Measurements from ENCODE around the gene MAJIN.

Gene MAJIN

DNA sequence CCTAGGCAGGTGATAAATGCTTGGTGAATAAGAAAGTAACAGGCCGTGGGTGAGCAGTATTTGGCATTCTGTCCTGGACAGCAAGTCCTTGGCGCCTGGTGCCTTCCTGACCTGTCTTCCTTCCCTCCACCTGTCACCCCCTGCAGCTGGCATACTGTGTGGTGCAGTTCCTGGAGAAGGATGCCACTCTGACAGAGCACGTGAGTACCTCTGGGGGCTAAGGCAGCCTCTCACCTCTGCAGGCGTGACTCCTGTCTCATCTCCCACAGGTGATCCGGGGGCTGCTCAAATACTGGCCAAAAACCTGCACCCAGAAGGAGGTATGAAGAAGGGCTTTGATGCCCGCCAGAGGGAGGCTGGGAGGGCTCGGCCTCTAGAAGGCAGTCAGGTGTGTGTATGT lies 40.6 kb downstream of the MAJIN start:
- no peak for FAIRE-seq

DNA sequence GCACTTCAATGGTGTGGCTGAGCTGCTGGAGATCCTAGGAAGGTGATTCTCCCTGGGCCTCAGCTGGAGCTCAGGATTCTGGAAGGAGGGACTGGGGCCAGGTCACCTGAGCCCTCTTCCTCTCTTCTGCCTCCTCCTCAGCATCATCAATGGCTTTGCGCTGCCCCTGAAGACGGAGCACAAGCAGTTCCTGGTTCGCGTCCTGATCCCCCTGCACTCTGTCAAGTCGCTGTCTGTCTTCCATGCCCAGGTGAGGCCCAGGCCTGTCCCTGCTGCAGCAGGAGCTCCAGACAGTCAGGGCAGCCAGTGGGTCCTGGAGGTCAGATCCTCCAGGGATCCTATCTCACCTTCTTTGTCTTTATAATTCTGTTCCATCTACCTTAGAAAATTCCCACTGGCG lies 41.6 kb downstream of the MAJIN start:
- FAIRE-seq = no peak

DNA sequence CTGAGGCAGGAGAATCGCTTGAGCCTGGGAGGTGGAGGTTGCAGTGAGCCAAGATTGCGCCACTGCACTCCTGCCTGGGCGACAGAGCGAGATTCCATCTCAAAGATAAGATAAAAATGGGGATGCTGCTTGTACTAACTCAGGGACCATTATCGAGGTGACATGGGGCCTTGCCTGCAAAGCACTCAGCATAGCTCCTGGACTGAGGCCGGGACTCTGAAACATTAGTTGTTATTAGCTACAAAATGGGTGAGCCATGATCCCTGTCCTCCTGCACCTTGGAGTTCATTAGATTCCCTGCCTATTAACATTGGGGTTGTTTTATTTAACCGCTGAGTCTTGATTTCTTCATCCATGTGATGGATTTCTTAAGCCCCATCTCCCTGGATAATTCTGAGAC lies 42.3 kb downstream of the MAJIN start:
- no peak for FAIRE-seq

DNA sequence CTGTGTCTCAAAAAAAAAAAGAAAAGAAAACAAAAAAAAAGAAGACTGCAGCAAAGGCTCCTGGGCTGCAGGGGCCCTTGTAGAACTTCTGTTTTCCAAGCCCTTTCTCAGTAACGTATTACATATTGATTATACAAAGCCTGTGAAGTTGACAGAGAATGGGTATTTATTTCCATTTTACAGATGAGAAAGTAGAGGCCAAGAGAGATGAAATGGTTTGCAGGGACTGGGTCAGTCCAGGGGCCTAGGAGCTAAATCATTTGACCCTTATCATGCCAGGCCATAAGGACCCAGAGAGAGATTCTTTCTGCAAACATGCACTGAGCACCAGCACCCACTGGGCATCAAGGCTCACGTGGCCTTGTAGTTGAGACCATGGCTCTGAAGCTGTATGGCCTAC lies 43.0 kb downstream of the MAJIN start:
- no peak for FAIRE-seq

DNA sequence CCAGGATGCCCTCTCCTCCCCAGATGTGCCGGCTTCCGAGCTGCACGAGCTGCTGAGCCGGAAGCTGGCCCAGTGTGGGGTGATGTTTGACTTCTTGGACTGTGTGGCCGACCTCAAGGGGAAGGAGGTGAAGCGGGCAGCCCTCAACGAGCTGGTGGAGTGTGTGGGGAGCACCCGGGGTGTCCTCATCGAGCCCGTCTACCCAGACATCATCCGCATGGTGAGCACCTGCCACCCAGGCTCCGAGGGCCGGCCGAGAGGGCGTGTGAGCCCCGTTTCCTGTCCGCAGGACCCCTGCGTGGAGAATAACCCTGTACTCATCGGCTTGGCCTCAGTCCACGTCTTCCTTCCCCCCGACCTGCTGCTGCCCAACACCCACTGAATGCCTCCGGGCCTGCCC lies 45.2 kb downstream of the MAJIN start:
- FAIRE-seq = no peak

DNA sequence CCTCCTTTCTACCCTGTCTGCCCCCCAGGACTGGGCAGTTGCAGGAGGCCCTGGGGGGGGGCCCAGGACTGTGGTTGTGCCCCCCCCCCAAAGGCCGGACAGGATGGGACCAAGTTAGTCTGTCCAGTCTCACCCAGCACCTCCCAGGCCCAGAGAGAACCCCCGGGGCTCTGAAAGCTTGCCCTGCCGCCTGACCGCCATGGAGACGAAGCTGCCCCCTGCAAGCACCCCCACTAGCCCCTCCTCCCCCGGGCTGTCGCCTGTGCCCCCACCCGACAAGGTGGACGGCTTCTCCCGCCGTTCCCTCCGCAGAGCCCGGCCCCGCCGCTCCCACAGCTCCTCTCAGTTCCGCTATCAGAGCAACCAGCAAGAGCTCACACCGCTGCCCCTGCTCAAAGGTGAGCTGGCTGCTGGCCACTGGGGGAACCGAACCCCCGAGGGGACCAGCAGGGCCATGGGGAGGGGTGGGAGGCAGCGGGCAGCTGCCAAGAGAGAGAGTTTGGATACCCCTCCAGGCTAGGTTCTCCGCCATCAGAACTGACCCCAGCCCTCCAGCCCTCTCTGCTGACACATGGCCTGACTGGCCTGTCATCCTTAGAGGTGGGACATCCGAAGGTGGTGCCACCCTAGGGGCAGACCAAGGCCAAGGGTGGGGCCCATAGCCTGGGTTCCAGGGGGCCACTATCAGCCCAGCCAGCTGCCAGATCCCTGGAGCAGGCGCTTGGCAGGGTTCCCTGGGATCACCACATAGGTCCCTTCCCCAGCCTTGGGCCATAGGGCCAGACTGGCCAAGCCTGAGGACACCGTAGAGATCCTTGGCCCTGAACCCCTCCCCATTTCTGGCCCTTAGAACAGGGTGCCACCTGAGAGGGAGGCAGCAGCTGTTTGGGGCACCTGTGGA lies 46.1 kb downstream of the MAJIN start:
- no peak for FAIRE-seq

DNA sequence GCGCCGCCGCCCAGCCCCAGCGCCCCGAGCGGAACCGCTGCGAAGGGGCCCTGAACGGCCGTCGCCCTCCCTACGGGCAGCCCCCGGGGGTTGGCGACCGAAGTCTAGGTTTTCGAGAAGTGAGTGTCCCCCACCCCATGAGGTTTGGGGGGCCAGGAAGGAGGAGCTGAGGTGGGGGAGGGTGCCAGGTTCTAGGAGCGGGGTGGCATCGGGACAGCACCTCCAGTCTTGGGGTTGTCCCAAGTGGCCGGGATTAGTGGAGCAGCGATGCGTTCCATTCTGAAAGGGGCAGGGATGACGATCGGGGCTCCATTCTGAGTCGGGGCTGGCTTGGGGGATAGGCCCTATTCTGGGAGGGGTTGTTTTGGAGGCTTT lies 47.0 kb downstream of the MAJIN start:
- FAIRE-seq = no peak

DNA sequence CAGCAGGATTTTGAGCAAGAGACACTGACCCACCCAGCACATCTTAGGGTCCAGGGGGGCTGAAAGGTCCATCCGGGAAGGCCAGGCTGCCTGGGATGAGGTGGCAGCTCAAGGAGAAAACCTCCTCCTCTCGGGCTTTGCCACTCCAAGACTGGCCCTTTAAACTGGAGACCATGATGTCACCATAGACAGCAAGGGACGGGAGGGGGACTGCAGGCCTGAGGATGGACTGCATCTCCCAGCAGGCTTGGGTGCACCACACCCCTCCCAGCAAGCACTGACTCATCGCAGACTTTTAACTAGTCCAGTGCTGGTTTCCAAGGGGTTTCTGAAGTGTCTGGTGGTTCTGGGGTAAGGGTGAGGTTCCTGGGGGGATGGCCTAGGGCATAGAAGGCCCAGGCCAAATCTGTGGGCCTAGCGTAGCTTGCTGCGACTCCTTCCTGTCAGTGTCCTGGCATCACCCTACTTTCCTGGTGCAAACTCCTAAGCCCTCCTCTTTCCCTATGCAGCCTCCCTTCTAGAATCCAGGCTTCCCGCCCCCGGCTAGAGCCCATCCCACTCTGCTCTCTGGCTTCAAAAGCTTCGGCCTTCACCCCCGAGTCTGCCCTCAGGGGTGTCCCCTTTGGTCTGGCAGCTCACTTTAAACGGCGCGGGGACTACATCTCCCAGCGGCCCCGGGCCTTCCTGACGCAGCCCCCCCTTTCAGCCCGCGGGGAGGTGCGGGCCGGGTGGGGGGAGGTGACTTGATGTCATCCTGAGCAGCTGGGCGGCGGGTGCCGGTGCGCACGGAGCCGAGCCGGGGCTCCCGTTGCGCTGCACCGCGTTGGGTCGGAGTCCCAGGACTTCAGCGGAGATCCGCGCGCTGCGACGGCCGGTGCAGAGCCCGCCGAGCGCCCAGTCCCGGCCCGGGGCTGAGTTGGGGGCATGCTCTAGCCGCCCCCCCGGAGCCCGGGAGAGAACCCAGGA lies 47.7 kb downstream of the MAJIN start, which contains the start of gene PPP2R5B:
Gene PPP2R5B, plus strand, starts transcription at position 746 of the 966 bp plus-strand sequence. CDS start 1,046 bp downstream, outside the sequence.
- peak; percentile 85 for FAIRE-seq

DNA sequence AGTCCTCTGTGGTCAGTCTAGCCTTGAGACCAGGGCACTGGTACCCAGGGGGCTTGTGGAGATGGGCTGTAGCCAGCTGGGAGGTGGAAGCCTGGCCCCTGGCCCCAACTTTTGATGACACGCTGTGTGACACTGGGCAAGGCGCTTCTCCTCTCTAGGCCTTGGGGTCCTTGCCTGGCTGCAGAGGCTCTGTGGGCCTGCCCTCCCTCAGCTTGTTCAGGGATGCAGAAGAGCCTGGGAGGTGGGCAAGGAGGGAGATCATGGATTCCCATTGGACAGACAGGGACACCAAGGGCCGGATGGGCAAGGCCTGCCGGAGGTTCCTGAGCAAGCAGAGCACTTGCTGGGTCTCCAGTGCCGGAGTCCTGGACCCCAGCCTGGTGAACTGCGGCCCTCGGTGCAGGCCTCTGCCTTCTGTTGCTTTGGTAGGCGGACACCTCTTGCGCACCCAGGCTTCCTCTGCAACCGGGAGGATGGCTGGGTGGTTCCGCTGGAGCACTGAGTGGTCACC lies 48.7 kb downstream of the MAJIN start:
- FAIRE-seq = no peak

DNA sequence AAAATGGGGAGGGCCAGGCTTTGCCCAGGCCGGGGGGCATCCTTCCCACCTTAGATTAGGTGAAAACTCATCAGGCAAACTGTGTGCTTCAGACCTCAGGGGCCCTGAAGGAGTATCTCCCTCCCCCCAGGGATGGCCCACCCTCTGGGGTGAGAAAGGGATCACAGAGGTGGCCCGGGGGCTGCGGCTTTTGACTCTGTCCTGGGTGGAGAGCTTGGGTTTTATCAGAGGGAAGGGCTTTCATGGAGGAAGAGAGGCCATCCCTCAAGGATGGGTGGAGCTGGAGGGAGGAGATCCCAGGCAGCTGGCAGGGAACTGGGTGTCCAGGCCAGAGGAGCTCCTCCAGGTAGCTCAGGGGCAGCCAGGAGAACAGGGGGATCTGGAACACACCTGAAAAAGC lies 50.5 kb downstream of the MAJIN start:
- FAIRE-seq = no peak

DNA sequence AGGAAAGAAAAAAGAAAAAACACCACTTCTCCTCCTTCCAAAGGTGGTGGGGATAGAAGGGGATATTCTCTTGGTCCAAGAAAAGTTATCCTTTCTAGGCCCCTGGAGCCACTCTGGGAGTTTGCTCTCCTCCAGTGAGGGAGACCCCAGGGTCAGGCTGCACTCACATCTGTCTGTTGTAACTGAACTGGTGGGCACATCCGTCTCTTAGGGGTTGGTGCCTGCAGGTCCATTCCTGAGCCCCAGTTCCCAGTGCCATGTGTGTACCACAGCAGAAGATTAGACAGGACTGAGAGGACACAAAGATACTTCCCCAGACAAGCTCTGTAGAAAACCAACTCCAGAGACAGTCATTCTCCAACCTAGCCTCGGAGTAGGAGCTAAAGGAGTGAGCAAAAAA lies 51.8 kb downstream of the MAJIN start:
- FAIRE-seq = no peak

DNA sequence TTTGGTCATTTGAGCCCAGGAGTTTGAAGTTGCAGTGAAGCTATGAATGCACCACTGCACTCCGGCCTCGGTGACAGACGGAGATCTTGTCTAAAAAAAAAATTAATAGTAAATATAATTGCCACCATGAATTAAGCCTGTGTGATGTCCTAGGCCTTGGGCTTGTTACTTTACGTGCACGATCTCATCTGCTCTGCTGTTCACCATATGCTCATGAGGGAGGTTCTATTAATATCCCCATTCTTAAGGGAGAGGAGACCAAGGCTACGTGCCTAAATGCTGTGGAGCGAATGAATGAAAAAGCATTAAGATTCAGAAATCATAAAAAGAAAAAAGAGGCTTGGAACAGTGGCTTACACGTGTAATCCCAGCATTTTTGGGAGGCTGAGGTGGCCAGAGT lies 52.3 kb downstream of the MAJIN start:
- no peak for FAIRE-seq

DNA sequence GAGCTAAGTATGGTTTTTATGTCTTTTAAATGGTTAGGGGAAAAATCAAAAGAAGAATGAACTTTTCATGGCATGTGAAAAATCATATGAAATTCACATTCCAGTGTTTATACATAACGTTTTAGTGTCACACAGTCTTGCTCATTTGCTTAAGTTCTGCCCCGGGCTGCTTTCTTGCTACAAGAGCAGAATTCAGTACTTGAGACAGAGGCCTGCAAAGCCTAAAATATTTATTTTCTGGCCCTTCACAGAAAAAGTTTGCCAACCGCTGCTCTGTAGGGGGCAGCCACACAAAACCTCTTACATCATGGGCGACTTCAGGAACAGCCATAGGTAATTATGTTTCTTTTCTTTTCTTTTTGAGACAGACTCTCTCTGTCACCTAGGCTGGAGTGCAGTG lies 53.9 kb downstream of the MAJIN start:
- FAIRE-seq = no peak

DNA sequence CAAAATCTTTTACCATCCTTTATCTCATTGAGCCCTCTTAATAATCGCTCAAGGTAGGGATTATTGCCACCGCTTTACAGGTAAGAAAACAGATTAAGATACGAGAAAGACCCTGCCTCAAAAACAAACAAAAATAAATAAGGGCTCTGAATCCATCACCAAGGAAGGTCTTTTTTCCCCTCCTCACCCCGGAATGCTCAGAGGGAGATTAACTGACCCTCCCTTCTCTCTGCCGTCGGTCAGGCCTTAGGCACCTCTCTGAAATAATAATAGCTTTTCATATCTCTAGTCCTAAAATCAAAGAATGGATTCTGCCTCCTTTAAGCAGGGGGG lies 54.3 kb downstream of the MAJIN start:
- FAIRE-seq = no peak

DNA sequence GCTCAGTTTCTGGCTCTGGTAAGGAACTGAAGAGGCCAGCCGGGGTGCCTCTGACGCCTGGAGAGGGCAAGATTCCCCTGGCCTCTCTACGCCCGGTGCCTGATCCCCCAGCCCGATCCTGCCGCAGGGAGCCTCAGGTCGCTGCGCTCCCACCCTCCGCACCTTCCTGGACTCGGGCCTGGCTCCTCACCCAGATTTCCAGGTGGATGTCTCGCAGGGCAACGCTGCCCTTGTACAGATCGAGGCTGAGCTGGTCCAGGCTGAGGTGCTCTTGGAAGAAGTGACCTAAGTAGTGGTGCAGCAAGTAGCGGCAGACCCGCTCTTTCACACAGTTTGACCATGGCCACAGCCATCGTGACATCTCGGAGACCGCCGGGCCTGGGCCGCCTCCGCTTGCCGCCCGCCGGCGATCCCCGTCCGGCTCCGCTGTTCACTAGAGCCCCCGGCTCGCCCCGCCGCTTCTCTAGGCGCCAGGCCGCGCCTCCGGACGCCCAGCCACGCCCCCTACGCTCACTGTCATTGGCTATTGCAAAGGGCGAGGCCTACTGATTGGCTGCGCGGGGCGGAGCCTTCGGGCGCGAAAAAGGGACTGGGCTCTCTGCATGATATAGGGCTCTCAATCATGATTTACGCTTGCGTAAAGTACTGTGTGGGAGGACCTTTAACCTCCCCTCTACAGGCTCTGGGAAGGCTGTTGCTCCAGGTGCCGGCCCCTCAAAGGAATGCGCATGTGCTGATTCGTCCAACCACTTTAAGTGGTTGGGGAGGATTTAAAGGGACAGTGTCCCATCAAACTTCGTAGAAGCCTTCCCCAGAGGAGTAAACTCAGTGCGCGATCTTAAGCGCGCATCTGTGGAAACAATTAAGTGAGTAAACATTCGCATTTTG lies 54.9 kb downstream of the MAJIN start, which contains the start of gene ATG2A:
Gene ATG2A, minus strand, starts transcription at position 435 of the 888 bp plus-strand sequence. Its CDS starts 74 bp downstream, at position 361.
- peak; percentile 99 for FAIRE-seq

DNA sequence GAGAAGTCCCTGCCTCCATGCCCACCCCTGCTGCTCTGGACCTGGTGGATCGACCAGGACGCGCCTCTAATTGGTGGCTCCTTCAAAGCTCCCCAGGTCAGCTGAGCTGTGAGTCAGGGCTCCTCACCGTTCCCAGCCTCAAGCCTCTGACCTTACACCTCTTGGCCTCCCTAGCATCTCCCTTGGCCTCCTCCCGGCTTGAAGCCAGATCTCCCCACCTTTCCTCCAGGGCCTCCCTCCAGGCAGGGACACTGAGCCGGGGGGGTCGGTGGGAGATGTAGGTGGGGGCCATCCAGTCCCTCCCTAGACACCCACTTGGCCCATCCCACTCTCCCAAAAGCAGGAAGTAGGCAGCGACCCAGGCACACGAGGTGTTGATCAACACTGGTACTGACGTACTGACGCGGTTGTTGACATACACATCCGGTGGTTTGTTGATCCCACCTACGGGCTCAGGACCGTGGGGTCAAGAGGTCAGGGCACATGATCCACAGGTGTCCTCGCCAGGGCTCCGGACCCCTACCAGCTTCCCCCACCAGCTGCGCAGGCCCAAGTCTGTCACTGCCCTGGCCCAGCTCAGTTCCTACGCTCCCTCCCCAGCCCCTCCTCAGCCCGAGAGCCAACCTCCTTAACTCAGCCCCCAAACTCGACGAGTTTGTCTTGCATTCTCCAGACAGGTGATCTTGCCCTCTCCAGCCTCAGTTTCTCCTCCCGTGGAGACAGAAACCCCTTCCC lies 55.7 kb downstream of the MAJIN start:
- no peak for FAIRE-seq

DNA sequence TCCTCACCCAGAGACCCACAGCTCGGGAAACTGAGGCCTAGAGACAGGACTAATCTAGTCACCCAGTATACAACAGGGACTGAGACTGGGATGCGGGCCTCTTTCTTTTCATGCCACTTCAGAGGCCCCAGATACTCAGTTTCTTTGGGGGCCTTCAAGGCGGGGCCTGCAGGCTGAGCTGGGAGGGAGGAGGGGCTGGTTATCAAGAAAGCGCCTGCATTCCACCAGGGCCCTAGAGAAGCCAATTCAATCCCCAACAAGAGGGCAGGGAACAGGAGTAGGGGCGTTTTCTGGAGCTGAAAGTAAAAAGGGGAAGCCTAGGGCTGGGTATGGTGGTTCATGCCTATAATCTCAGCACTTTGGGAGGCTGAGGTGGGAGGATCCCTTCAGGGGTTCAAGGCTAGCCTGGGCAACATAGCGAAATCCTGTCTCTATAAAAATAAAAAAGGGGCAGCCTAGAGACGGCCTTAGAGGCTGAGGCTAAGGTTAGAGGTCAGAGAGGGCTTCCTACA lies 56.5 kb downstream of the MAJIN start:
- FAIRE-seq = no peak

DNA sequence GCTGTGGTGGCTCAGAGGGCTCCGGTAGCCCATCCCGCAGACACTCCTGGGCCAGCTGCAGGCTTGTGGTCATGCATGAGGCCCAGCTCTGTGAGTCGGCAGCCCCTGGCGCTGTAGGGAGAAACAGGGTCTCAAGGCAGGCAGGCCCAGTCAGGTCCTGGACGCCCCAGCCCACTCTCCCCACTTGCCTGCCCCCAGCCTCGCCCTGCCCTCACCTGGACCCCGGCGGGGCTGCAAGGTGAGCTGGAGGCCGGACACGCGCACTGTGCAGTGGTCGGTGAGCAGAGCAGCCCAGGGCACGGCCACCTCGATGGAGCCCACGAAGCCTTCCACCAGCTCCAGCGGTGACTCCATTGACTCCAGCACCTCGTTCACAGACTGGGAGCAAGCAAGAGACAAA lies 57.8 kb downstream of the MAJIN start:
- no peak for FAIRE-seq

DNA sequence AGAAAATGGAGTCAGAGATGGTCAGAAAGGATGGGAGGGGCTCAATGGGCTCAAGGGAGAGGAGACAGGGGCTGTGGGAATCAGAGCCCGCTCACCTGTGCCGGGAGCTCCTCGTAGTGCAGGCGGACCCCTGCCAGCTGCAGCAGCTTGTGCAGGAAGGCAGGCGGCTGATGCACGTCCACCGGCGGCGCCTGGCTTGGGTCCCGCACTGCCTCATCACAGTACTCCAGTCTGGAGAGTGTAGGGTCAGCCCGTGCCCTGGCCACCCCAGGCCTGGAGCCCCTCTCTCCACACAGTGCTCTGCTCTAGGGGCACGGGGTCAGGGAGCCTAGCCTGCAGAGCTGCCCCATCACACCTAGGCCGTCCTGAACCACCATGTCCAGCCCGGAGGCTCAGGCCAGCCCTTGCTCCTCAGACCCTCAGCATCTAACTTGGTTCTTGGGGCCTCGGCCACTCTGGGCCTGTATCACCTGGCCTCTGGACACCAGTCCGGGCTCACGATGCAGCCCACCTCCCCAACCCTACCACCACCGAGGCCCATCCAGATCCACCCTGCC lies 58.7 kb downstream of the MAJIN start:
- FAIRE-seq = no peak

DNA sequence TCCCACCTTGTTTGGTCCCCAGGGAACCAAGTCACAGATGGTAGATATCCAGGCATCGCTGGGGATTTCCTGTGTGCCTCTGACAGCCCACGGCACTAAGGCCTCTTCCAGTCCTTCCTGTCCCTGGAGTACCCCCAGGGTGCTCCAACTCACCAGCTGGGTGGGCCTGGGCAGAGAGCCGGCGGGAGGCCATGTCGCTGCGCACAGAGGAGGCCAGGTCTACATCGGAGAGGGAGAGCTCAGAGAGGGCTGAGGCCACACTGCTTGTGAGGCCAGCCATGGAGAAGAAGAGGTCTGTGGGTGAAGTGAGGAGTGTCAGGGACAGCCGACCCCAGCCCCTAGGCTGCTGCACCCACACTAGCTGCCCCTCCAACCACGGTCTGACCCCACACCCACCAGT lies 60.2 kb downstream of the MAJIN start:
- no peak for FAIRE-seq

DNA sequence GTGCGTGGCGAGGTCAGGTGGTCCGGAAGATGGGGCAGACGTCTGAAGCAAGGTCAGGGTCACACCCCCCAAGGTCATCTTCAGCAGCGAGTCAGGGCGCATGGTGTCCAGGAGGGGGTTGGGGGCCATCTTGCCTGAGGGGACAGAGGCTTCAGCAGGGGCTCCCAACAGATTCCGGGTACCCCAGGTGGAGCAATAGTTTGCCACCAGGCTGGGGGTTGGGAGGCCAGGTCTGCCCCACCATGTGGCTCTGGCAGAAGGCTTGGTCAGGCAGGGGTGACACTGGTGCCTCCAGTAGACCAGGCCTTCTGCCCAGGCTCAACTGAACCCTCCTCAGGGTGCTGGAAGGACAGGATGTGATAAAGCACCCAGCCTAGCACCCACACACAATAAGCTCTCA lies 60.8 kb downstream of the MAJIN start:
- no peak for FAIRE-seq
